ENCODE data around the gene SNTN. TPM values are rescaled to one million over a fixed set of nuclear protein-coding genes. Genes with fewer than 3 reads are reported as not detected.

SNTN gene
- not detected for total RNA-seq
- not detected for polyA plus RNA-seq
- long read RNA-seq, donor 1 = 0 reads
- long read RNA-seq, donor 2 = 0 reads
- long read RNA-seq, donor 3 = 0 reads

GRCh38 chr3:63652066-63652725 is at the start of gene SNTN:
Gene SNTN (plus strand): TSS chr3:63652675. CDS start chr3:63652688, 13 bp downstream.
- no peaks in the 10 kb centered on the region for H3K36me3 ChIP-seq
- intact Hi-C loops (cut with DNase I) = no loop called here
- no peak for TF ChIP-seq POLR2A (IDR thresholded peaks at IDR 0.05)
- no peak for TF ChIP-seq CTCF (IDR thresholded peaks at IDR 0.05)
- no peak within 1 kb of the TSS for H3K27ac ChIP-seq
- H3K27me3 ChIP-seq = no peaks in the 10 kb centered on the region
- DNase-seq (no peak), ATAC-seq (no peak)
- 54 to 71% (median 59%) methylated on average over 5 of the region's 5 CpGs for WGBS, 4 donors
- peaks cover 0 to 3% (median 0%) of the 10 kb centered on the region in 12 donors for H3K9me3 ChIP-seq
- H3K4me1 ChIP-seq = no peaks in the 10 kb centered on the region
- H3K4me3 ChIP-seq = no peak within 1 kb of the TSS

GRCh38 chr3:63607716-63608115 is 44.8 kb upstream of the SNTN start:
- Histone ChIP-seq H3K4me3 (no peak overlapping the region), H3K4me1 (no peaks in the 10 kb centered on the region), H3K36me3 (no peaks in the 10 kb centered on the region), H3K9me3 (no peaks in the 10 kb centered on the region), H3K27ac (no peak overlapping the region), H3K27me3 (peaks cover 0 to 9% (median 0%) of the 10 kb centered on the region in 9 donors)
- no peak for TF ChIP-seq CTCF (IDR thresholded peaks at IDR 0.05)
- no peak for TF ChIP-seq POLR2A (IDR thresholded peaks at IDR 0.05)
- no peak for DNase-seq
- 39 to 50% (median 44%) methylated on average over 3 of the region's 3 CpGs for WGBS, 4 donors
- intact Hi-C loops (cut with DNase I) = no loop called here
- ATAC-seq = no peak

GRCh38 chr3:63609408-63609807 is 43.1 kb upstream of the SNTN start:
- WGBS, 4 donors = 89 to 92% (median 90%) methylated on average over 7 of the region's 7 CpGs
- Histone ChIP-seq H3K27ac (no peak overlapping the region), H3K36me3 (no peaks in the 10 kb centered on the region), H3K27me3 (peaks cover 0 to 9% (median 0%) of the 10 kb centered on the region in 9 donors), H3K4me1 (no peaks in the 10 kb centered on the region), H3K9me3 (no peaks in the 10 kb centered on the region), H3K4me3 (no peak overlapping the region)
- intact Hi-C loops (cut with DNase I) = no loop called here
- DNase-seq (no peak), ATAC-seq (no peak)
- TF ChIP-seq POLR2A (IDR thresholded peaks at IDR 0.05) (no peak), CTCF (IDR thresholded peaks at IDR 0.05) (no peak)

- ATAC-seq = no peak
- Histone ChIP-seq H3K4me3 (no peak overlapping the region), H3K9me3 (no peaks in the 10 kb centered on the region), H3K27ac (no peak overlapping the region), H3K36me3 (no peaks in the 10 kb centered on the region), H3K4me1 (no peaks in the 10 kb centered on the region), H3K27me3 (peaks cover 0 to 9% (median 0%) of the 10 kb centered on the region in 9 donors)
- TF ChIP-seq POLR2A (IDR thresholded peaks at IDR 0.05) (no peak), CTCF (IDR thresholded peaks at IDR 0.05) (no peak)
- 89 to 94% (median 92%) methylated on average over 4 of the region's 4 CpGs for WGBS, 4 donors
- no peak for DNase-seq
- intact Hi-C loops (cut with DNase I) = no loop called here
Measured at GRCh38 chr3:63609834-63610233, 42.6 kb upstream of the SNTN start.
